Neuronal stem cell (in vitro differentiated cells): ENCODE measurements around the gene RIT2.

ENCODE experiments used
- DNase-seq: peaks from one replicate; pipeline ENCODE4 v3.0.0-alpha.2; 2013; ENCODE audit warnings: low spot score
- H2AFZ ChIP-seq: one replicate; pipeline ENCODE4 v1.6.1; 2013; ENCODE audit warnings: mild to moderate bottlenecking, low read length, inconsistent platforms
- H2AK5ac ChIP-seq: 2 replicates; pipeline ENCODE4 v1.6.1; 2013; ENCODE audit warnings: low read depth, mild to moderate bottlenecking, inconsistent platforms, low read length, moderate library complexity, mixed read lengths
- H2BK120ac ChIP-seq: 2 replicates; pipeline ENCODE4 v1.6.1; 2013; ENCODE audit warnings: low read depth, mild to moderate bottlenecking, inconsistent platforms, low read length, moderate library complexity, mixed read lengths
- H2BK12ac ChIP-seq: one replicate; pipeline ENCODE4 v1.6.1; 2013; ENCODE audit warnings: low read length, inconsistent platforms
- H2BK15ac ChIP-seq: 2 replicates; pipeline ENCODE4 v1.6.1; 2013; ENCODE audit warnings: mild to moderate bottlenecking, low read length, inconsistent platforms, mixed read lengths
- H2BK5ac ChIP-seq: one replicate; pipeline ENCODE4 v1.6.1; 2013; ENCODE audit warnings: inconsistent platforms, mild to moderate bottlenecking, low read length, moderate library complexity
- H3K14ac ChIP-seq: one replicate; pipeline ENCODE4 v1.6.1; 2013; ENCODE audit warnings: low read length, inconsistent platforms
- H3K18ac ChIP-seq: 2 replicates; pipeline ENCODE4 v1.6.1; 2013; ENCODE audit warnings: low read length, inconsistent platforms
- H3K23ac ChIP-seq: 2 replicates; pipeline ENCODE4 v1.6.1; 2013; ENCODE audit warnings: low read depth, mild to moderate bottlenecking, mixed read lengths, low read length, inconsistent platforms; ENCODE audit not compliant: poor library complexity
- H3K27ac ChIP-seq: replicated peaks from 3 replicates; pipeline ENCODE4 v1.5.1; 2013; ENCODE audit warnings: low read length, inconsistent platforms
- H3K27me3 ChIP-seq, 3 experiments: 2 replicates each; pipeline ENCODE4 v1.6.1; 2013; ENCODE audit warnings: low read length in 3 of 3, mild to moderate bottlenecking in 2 of 3, inconsistent platforms in 1 of 3, low read depth in 1 of 3, mixed read lengths in 1 of 3, moderate library complexity in 1 of 3; ENCODE audit not compliant: control insufficient read depth in 3 of 3, insufficient read depth in 3 of 3
- H3K36me3 ChIP-seq, 2 donors: replicated peaks in 1 of 2; 2 replicates each; pipeline ENCODE4 v1.6.1; 2013; ENCODE audit warnings: low read length in 2 of 2; ENCODE audit not compliant: control insufficient read depth in 2 of 2, insufficient read depth in 2 of 2
- H3K4ac ChIP-seq: 2 replicates; pipeline ENCODE4 v1.6.1; 2013; ENCODE audit warnings: inconsistent platforms, mild to moderate bottlenecking, low read length, moderate library complexity
- H3K4me1 ChIP-seq, 2 donors: 1 replicate in 1 of 2; 2 replicates in 1 of 2; pipeline ENCODE4 v1.6.1; 2013; ENCODE audit warnings: low read length in 2 of 2, low read depth in 1 of 2; ENCODE audit not compliant: control insufficient read depth in 2 of 2, insufficient read depth in 1 of 2
- H3K4me2 ChIP-seq: one replicate; pipeline ENCODE4 v1.6.1; 2013; ENCODE audit warnings: mild to moderate bottlenecking, low read length, inconsistent platforms; ENCODE audit not compliant: insufficient read depth, poor library complexity, severe bottlenecking
- H3K4me3 ChIP-seq, 2 donors: 2 replicates each; pipeline ENCODE4 v1.5.1; 2013; ENCODE audit warnings: low read length in 2 of 2, mild to moderate bottlenecking in 2 of 2, inconsistent platforms in 1 of 2, moderate library complexity in 1 of 2
- H3K79me1 ChIP-seq: one replicate; pipeline ENCODE4 v1.6.1; 2013; ENCODE audit warnings: low read depth, mild to moderate bottlenecking, inconsistent platforms, low read length, moderate library complexity
- H3K9ac ChIP-seq: one replicate; pipeline ENCODE4 v1.6.1; 2013; ENCODE audit warnings: mild to moderate bottlenecking, low read depth, low read length, inconsistent platforms; ENCODE audit not compliant: poor library complexity
- H3K9me3 ChIP-seq, 2 donors: replicated peaks in 1 of 2; 2 replicates each; pipeline versions ENCODE3 to v1.6.1; 2013; ENCODE audit warnings: low read length in 2 of 2, mild to moderate bottlenecking in 2 of 2, inconsistent platforms in 1 of 2, low read depth in 1 of 2, mixed read lengths in 1 of 2, moderate library complexity in 1 of 2; ENCODE audit not compliant: control insufficient read depth in 2 of 2, insufficient read depth in 1 of 2
- H4K8ac ChIP-seq: one replicate; pipeline ENCODE4 v1.6.1; 2013; ENCODE audit warnings: low read depth, mild to moderate bottlenecking, inconsistent platforms, low read length, moderate library complexity
- H4K91ac ChIP-seq: one replicate; pipeline ENCODE4 v1.6.1; 2013; ENCODE audit warnings: low read length, low read depth, mild to moderate bottlenecking, inconsistent platforms; ENCODE audit not compliant: poor library complexity
- WGBS, 2 donors: extraction: QIAGEN DNeasy Blood & Tissue Kit; methylation state at CpG; one replicate each; pipeline ENCODE4 v1.1.7; 2013; ENCODE audit warnings: missing lambda C conversion rate in 2 of 2, mixed read lengths in 1 of 2; ENCODE audit not compliant: insufficient read length in 2 of 2, insufficient replicate concordance in 1 of 2; ENCODE audit errors: extremely low coverage in 2 of 2; 5-methylcytosine and 5-hydroxymethylcytosine counted together

Gene RIT2

GRCh38 chr18:42830936-42831335, 284.5 kb downstream of the RIT2 start:
- no peak overlapping the region for H3K4ac ChIP-seq
- no peak overlapping the region for H3K27ac ChIP-seq
- no peak for DNase-seq
- no peak overlapping the region for H4K8ac ChIP-seq
- H3K4me3 ChIP-seq, result no peak overlapping the region
- H2BK12ac ChIP-seq, result no peak overlapping the region
- no peak overlapping the region for H2AK5ac ChIP-seq
- H3K9ac ChIP-seq, result no peak overlapping the region
- H3K14ac ChIP-seq, result no peak overlapping the region
- H3K4me1 ChIP-seq, result no peaks in the 10 kb centered on the region
- no peaks in the 10 kb centered on the region for H3K36me3 ChIP-seq
- no peak overlapping the region for H3K18ac ChIP-seq
- H3K4me2 ChIP-seq, result no peak overlapping the region
- no peak overlapping the region for H4K91ac ChIP-seq
- no peak overlapping the region for H2BK15ac ChIP-seq
- H3K27me3 ChIP-seq, result no peaks in the 10 kb centered on the region
- no peak overlapping the region for H2BK5ac ChIP-seq
- no peak overlapping the region for H2BK120ac ChIP-seq
- H3K23ac ChIP-seq, result no peak overlapping the region
- H3K79me1 ChIP-seq, result no peaks in the 10 kb centered on the region
- H3K9me3 ChIP-seq, result no peaks in the 10 kb centered on the region
- no peak overlapping the region for H2AFZ ChIP-seq

GRCh38 chr18:42828881-42829280, 286.6 kb downstream of the RIT2 start:
- Histone ChIP-seq H4K8ac (no peak overlapping the region), H2AFZ (no peak overlapping the region), H3K4ac (no peak overlapping the region), H3K14ac (no peak overlapping the region), H2BK5ac (no peak overlapping the region), H3K27ac (no peak overlapping the region), H3K27me3 (no peaks in the 10 kb centered on the region), H3K36me3 (no peaks in the 10 kb centered on the region), H2BK15ac (no peak overlapping the region), H3K79me1 (no peaks in the 10 kb centered on the region), H2BK12ac (no peak overlapping the region), H3K9ac (no peak overlapping the region), H2BK120ac (no peak overlapping the region), H3K9me3 (no peaks in the 10 kb centered on the region), H3K18ac (no peak overlapping the region), H2AK5ac (no peak overlapping the region), H3K4me2 (no peak overlapping the region), H4K91ac (no peak overlapping the region), H3K23ac (no peak overlapping the region), H3K4me3 (no peak overlapping the region), H3K4me1 (no peaks in the 10 kb centered on the region)
- no CpG with 5 or more reads among the region's 1 CpG for WGBS, 2 donors
- DNase-seq, result no peak

GRCh38 chr18:42824178-42824577, 291.3 kb downstream of the RIT2 start:
- no peak overlapping the region for H3K4me3 ChIP-seq

GRCh38 chr18:42822711-42823110, 292.8 kb downstream of the RIT2 start:
- Histone ChIP-seq H3K4me2 (no peak overlapping the region), H3K36me3 (no peaks in the 10 kb centered on the region), H2BK5ac (no peak overlapping the region), H2BK12ac (no peak overlapping the region), H3K14ac (no peak overlapping the region), H2AFZ (no peak overlapping the region), H3K4me3 (no peak overlapping the region), H2BK120ac (no peak overlapping the region), H3K4ac (no peak overlapping the region), H3K23ac (no peak overlapping the region), H3K18ac (no peak overlapping the region), H4K91ac (no peak overlapping the region), H3K79me1 (no peaks in the 10 kb centered on the region), H3K27me3 (no peaks in the 10 kb centered on the region), H3K4me1 (no peaks in the 10 kb centered on the region), H3K27ac (no peak overlapping the region), H3K9ac (no peak overlapping the region), H4K8ac (no peak overlapping the region), H2AK5ac (no peak overlapping the region), H3K9me3 (no peaks in the 10 kb centered on the region), H2BK15ac (no peak overlapping the region)
- WGBS, 2 donors, result no CpG with 5 or more reads among the region's 3 CpGs
- no peak for DNase-seq

More at GRCh38 chr18:42824178-42824577, 291.3 kb downstream of the RIT2 start:
- Histone ChIP-seq H3K18ac (no peak overlapping the region), H3K4ac (no peak overlapping the region), H3K9ac (no peak overlapping the region), H3K23ac (no peak overlapping the region), H2BK15ac (no peak overlapping the region), H3K27me3 (no peaks in the 10 kb centered on the region), H3K9me3 (no peaks in the 10 kb centered on the region), H3K14ac (no peak overlapping the region), H3K4me2 (no peak overlapping the region), H2AFZ (no peak overlapping the region), H2BK120ac (no peak overlapping the region), H2BK5ac (no peak overlapping the region), H2BK12ac (no peak overlapping the region), H3K4me1 (no peaks in the 10 kb centered on the region), H3K36me3 (no peaks in the 10 kb centered on the region), H3K79me1 (no peaks in the 10 kb centered on the region), H2AK5ac (no peak overlapping the region), H4K8ac (no peak overlapping the region), H4K91ac (no peak overlapping the region), H3K27ac (no peak overlapping the region)
- no peak for DNase-seq
